T-helper 2 cell treated with Interferon-gamma antibody and Interleukin-4, amounts not matched to agents 100 ng/mL and 5 ng/mL, for 36 hours (primary cell): Measurements from ENCODE around the gene MTUS2. TPM values are rescaled to one million over a fixed set of nuclear protein-coding genes. Genes with fewer than 3 reads are reported as not detected.

Experiments
- intact Hi-C: fragments of 100-400 bp; cut with micrococcal nuclease; formaldehyde crosslinking; loops from one replicate; pipeline ENCODE4 v1.15.1; 2023
- total RNA-seq: library from RNA; stranded (reverse); gene quantifications from 2 replicates; pipeline ENCODE4 v1.2.3, GENCODE V29; 2022

The MTUS2 gene
- not detected in 2 replicates for total RNA-seq

DNA sequence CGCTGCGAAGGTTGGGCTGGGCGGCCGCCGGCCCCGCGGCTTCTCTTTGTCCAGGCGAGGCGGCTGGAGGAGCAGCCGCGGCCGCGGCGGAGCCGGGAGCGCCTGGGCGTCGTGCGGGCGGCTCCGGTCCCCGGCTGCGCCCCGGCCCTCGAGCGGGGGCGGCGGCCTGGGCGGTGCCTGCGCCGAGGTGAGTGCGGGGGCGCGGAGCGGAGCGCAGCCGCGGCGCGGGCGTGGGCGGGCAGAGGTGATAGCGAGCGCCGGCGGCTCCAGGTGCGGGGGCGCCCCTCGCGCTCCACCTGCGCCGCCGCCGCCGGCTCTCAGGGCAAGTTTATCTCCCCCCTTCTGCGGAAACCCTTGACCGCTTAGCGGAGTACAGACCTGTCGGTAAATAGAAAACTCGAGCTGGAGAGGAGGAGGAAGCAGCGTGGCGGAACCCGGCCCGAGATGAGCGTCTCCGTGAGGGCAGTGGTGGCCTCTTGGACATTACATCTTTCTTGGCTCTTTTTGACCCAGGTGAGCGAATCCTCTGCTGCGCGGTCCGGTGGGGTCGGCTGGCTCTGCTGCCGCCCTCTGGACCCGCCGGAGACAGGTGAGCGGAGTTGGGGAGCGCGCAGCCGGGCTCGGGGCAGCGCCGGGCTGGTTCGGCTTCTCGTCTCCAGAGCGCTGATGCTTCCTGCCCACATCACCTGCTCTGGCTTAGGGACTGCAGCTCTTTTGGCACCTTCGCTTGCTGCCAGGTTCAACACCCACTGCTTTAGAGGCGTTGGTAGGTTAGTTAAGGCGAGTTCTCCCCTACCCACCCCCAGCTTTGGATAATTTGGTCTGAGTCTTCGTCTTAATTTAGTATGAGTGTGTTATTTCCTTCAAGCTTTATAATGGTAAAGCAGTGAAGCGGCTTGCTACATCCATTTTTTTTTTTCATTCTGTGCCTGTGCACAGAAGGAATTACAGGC lies at the start of gene MTUS2:
TSS of gene MTUS2 (plus strand) at position 241 of the 953 bp plus-strand sequence.
- intact Hi-C loops, result loop anchor here (10.0 kb wide), 1 partner anchor 544 kb away; no protein-coding TSS in a partner anchor

DNA sequence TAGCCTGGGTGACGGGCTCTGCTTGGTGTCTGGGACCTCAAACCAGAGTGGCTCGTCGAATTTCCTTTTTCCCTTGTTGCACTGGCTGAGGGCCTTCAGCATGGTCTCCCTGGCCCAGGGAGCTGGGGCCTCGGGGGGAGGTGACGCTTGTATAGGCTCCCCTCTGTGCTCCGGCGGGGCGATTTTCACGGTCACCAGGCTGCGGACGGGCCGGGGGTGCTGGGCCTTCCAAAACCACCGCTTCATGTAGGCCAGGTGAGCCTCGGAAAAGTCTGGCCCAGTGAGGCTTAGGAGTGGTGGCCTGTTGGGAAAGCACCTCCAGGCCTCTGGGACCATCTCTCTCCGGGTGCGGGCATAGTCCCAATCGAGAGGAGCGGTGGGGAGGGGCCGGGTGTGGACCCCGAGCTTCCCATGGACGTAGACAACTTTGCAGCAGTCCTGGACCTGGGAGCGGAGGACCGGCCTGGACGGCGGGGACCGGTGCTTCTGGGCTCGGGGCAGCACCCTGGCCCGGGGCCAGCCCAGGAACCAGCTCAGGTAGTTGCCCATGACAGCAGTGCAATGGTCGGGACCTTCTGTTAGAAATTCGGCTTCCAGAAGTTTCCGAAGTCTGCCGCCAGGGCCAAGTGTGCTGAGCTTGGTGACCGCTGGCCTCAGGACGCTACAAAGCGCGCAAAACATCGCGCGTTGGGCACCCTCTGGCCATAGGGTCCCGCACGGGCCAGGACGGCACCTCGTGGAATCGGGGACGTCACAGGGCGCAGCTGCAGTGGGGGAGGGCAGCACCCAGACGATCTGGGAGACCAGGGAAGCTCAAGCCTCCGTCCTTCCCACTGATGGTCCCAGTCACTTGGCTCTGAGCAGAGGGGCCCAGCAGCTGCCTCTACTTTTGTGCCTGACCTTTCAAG lies 41.6 kb upstream of the MTUS2 start:
- intact Hi-C loops, result no loop called here

DNA sequence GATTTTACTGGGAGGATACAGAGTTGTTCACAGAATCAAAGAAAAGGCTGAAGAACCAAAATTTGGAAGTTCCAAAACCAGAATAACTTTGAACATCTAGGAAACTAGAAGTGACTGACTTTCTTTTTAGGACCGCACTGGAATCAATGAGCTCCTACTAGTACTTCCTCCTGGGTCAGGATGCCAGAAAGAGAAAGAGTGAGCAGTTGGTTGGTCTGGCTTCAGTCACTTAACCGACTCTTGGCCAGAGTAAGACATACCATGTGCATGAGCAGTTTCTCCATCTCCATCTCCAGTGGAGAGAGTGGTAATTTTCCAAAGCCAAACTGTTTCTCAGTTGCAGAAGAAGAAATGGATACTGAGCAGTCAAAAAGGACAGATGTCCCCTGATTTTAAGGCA lies 27.1 kb upstream of the MTUS2 start:
- intact Hi-C loops, result no loop called here

DNA sequence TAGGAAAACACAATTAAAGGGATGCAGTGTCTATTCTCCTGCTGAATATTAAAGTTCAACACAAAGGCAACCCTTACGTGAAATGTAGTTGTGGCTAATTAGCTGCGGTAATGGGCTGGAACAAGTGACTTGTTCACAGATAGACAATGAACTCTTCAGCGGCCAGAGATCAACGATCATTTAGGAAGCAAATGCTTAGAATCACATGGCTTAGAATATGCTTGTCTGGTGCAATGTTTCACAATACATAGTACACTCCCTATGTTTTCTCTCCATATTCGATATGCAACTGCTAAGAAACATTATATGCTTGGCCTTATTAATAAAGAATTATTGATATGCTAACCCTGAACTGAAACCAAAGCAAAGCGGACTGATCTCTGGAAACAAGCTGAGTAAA lies 25.7 kb upstream of the MTUS2 start:
- intact Hi-C loops, result no loop called here

DNA sequence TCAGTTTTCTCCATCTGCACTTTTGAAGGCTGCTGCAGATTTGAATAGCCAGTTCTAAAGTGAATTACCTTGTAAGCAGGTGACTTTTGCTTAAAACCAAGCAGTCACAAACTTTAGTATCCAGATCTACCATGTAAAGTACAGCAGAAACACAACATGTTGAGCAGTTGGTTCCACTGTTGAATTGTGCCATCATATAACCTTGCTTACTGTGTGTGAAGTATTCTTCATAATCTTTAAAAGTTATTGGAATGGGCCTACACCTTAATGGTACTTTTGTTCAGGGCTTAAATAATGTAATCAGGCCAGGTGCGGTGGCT lies 23.2 kb upstream of the MTUS2 start:
- intact Hi-C loops, result loop anchor here (5.0 kb wide), 1 partner anchor 115 kb away; no protein-coding TSS in a partner anchor

DNA sequence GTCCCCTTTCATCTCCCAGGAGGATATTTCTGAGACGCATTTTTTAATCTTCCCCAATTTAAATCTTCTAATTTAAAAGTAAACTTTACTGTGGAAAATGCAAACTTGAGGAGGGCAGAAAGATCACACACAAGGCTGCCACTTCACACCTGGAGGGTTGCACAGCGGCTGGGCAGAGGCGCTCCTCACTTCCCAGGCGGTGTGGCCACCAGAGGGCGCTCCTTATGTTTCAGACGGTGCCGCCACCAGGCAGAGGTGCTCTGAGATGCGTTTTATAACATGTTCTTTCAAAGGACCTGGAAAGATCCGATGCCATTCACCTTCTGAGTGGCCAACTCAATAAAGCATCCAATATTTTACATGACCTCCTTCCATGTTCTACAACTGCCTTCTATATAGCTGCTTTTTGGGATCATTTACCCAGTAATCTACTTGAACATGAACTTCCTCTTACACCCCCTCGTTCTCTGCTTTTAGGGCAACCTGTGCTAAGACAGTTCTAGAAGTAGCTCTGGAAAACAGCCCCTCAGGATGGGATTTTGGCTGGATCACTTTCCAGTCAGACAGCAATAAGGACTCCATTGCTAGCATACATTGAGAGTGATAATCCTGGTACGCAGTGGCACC lies 14.8 kb upstream of the MTUS2 start:
- intact Hi-C loops, result no loop called here

DNA sequence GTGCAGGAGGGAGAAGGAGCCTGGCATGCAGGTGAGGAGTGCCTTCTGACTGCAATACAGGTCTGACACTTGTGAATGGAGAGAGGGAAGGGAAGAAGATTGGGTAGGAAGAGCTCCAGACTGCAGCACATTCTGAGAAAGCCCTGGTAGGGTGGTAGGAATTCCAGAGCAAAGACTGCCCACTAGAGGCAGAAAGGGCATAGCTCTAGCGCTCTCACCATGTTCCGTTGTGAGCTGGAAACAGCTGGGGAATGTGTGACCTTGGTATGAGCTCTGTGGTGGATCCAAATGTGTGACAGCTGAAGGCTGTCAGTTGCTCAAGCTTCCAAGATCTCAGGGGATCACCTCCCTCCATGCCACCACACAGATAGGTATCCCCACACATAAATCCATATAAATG lies 2.9 kb upstream of the MTUS2 start:
- intact Hi-C loops, result no loop called here

DNA sequence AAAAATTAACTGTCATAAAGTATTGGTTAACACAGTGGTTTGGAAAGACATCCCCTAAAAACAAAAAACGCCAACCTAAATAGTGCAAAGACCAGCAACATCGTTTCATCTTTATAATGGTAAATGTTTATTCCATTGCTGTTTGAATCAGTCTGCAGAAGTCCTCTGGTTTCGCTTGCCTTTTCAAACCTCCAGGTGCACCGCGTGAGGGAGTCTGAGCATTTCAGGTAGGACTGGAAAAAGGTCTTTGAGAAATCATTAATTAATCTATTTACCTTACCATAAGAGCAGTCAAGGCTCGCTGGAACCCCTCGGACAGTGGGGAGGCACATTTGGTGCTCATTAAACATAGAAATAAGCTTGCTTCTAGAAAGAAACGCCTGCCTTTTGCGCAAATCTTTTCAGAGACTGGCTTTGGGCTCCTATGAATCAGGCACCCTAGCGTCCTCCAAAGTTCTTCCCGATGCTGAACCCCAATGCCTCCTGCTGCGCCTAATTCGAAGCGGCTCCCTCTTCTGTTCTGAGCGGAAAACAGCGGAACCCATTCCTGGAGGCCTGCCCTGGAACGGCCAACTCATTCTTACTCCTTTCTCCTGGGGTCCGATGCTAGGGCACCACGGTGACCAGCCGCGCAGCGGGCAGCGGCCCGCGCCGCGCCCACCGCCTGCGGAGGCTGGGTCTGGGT lies 951 bp upstream of the MTUS2 start:
- intact Hi-C loops, result no loop called here

DNA sequence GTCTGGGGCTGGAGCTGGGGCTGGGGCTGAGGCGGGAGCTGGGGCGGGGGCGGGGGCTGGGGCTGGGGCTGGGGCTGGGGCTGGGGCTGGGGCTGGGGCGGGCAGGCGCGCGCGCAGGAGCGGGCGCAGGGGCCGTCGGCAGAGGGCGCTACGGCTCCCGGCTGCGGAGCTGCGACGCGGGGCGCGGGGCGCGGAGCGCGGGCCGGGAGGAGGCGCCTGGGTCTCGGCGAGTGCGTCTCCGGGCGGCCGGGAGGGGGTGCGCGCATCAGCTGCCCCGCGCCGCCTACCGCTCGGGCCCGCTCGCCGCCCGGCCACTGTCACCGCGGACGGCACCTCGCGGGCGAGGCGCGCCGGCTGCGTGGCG lies 422 bp upstream of the MTUS2 start:
- intact Hi-C loops, result loop anchor here (10.0 kb wide), 1 partner anchor 545 kb away; no protein-coding TSS in a partner anchor

DNA sequence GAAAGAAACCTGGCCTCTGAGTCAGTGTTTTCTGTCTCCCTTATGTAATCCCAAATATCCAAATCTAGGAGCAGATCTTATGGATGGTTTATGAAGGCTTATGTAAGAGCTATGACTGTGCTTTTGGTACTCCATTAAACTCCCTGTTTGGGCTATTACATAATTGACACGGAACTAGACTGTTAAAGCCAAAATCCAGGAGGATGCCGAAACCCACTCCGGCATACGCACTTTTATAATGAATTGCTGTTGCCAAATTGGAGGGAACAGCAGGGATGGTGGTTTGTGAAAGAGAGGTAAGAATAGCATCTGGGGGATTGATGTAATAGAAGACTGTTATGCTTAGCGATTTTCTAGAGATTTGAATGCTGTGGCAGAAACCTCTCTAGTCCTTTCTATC lies 2.0 kb downstream of the MTUS2 start:
- intact Hi-C loops, result loop anchor here (10.0 kb wide), 1 partner anchor 543 kb away; no protein-coding TSS in a partner anchor

DNA sequence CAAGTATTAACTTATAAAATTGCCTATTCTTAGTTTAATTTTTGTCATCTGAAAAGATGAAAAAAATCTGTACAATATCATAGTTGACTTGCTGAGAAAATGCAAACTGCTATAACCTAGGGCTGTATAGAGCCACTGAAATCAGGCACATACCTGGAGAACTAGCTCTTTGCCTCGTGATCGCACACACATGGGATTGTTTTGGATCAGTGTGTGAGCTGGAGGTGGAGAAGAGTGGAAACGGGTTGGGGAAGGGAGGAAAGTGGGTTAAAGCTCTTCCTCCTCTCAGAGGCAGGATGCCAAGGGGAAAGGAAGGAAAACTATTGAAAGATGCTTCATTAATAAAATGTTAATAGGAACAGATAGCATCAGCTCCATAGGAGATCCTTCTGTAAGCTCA lies 2.7 kb downstream of the MTUS2 start:
- intact Hi-C loops, result loop anchor here (10.0 kb wide), 1 partner anchor 542 kb away; no protein-coding TSS in a partner anchor

DNA sequence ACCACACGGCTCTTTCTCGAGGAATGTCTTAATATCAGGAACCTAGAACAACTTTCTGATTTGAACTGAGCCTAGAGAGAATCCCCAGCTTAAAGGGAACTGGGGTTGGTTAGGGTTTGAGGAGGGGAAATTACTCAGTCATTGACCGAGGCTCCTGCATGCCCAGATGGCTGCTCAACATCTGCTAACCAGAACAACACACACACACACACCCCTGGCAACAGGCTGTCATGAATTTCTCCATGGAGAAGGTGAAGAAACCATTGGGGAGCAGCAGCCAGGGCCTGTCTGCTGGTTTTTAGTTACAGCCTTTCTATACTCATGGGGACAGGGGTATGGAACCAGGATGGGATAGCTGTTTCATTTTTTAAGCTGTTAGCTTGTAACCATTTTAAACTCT lies 5.2 kb downstream of the MTUS2 start:
- intact Hi-C loops, result loop anchor here (10.0 kb wide), 1 partner anchor 539 kb away; no protein-coding TSS in a partner anchor

DNA sequence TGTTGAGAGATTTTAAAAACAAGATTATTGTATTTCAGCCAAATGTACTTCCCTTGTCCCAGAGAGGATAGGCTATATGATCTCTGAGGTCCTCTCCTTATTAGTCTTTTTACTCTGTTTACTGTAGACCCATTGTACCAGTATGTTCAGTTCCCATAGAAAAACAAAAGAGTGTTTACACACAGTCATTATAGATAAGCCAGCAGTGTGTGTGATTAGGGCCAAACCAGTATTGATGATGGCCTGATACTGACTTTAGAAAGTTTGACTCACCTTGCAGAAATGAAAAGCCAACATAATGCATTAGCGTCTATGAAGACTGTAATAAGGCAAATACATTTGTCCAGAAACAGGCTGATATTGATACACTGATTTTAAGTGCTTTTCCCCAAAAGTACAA lies 6.2 kb downstream of the MTUS2 start:
- intact Hi-C loops, result loop anchor here (10.0 kb wide), 1 partner anchor 538 kb away; no protein-coding TSS in a partner anchor

DNA sequence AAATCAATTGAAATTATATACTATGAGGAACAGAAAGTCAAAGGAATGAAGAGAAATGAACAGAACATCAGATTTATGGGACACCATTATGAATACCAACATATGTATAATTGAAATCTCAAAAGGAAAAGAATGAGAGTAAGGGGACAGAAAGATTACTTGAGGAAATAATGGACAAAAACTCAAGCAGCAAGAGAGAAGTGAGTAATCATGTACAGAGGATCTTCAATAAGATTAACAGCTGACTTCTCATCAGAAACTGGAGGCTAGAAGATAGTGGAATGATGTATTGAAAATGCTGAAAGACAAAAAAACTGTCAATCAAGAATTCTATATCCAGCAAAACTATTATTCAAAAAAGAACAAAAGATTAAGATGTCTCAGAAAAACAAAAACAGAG lies 10.4 kb downstream of the MTUS2 start:
- intact Hi-C loops, result no loop called here

DNA sequence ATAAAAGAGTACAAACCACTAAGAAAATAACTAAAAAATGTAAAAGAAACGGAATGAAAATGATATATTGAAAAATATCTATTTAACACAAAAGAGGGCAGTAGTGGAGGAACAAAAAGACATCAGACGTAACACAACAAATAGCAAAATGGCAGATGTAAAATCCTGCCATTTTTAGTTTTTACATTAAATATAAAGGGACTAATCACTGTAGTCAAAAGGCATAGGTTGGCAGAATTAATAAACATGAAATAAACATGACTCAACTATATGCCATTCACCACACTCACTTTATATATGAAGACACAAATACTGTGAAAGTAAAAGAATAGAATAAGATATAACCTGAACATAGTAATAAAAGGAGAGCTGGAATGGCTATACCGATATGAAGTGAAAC lies 11.0 kb downstream of the MTUS2 start:
- intact Hi-C loops, result no loop called here

DNA sequence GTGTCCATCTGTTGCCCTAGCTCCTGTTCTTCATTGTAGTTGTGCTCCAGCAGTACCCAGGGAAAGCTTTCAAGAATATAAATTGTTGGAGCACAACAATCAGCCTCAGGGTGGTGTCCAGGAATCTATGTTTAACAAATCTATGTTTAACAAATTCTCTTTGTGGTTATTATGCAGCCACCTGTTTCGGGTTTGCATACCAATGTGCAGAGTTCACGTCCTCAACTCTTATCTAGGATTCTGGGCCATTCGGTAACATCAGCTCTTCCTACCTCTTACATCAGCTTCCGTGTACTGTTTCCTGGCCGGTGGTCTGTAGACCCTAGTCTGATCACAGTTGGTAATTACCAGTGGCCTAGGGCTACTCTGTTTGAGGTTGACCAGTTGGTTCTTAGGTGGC lies 17.0 kb downstream of the MTUS2 start:
- intact Hi-C loops, result no loop called here

DNA sequence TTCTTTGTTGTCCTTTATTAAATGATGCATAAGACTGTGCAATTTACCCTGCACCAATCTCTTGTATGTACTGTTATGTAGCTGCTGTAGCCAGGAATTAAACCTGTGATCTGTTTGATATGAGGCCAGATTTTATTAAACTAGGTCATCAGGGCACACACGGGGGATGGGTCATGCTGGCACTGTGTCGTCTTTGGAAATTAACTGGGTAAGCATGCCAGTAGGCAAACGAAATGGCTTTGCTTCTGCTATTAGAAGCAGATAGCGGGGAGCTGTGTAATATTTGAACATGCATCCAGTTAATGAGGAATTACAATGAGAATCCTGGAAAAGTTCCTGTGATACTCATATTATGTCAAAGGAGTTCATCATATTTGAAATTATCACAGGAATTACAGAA lies 23.5 kb downstream of the MTUS2 start:
- intact Hi-C loops, result no loop called here

DNA sequence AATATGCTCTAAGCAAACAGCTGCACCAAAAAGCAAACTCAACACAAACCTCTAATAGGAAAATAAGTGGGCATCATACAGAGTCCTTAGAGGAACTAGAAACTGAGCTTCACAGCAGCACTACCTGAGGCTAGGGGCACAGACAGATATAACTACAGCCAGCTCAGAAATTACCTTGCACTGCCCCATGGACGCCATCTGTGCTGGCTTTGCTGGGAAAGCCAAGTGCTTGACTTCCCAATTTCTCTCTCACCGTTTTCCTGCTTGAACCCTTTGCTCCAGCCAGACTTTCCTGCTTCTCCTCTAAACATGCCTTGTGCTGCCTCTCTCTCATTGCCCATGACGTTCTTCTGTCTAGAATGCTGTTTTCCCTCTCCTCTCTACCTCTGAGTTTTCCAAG lies 29.3 kb downstream of the MTUS2 start:
- intact Hi-C loops, result no loop called here

DNA sequence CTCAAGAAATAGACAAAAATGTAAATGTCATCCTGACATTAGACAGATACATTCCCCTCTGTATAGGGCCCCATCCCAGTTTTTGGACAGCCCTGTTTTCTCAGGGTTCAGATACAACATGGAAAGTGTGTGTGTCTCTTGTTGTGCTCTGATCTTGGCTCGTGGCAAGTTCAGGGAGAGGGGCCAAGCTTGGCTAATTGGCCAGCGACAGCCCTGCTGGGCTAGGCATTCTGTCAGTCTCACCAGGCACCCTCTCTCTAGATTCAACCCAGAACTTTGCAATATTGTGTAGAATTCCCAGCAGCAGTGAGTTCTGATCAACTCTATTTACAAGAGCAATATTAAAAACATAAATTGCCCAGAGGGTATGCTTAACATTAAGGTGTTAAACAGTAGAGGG lies 30.1 kb downstream of the MTUS2 start:
- intact Hi-C loops, result no loop called here

DNA sequence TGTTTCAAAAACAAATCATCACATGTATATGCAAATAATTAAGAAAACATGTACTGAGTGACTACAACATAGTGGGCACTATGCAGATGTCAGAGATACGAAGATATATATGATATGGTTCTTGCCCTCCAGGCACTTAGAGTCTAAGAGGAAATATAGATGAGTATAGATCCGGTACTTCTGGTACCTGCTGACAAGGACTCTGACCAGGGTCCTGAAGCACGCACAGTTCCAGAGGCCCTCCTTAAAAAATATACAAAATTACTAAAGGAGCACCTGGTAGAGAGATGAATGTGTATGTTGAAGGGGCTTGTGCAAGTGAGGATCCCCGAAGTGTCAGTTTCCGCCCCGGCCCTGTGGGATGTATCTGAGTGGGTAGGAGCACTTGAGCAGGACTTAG lies 31.3 kb downstream of the MTUS2 start:
- intact Hi-C loops, result no loop called here

DNA sequence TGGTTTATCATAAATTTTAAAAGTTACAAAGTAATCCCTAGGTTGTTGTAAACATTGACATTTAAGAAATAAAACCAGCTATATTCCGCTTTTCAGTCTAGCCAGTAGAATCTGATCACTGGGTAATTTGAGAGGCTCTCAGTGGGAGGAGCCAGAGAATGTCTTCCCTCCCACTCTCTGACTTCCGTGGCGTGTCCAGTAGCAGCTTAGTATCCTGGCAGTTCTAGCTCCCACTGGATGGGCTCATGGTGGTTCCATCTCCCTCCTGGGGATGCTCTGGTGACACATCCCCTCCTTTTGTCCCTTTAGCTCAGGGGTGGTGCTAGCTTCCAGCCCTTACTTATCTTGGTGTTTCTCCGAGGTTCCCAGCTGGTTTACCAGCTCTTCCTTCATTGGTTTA lies 34.5 kb downstream of the MTUS2 start:
- intact Hi-C loops, result no loop called here
